GM18858 (cell line): ENCODE data around the gene PEAK1.
"Not testable (repeated sequence)": the region's sequence is repeated elsewhere in the genome, so short reads cannot be mapped to it uniquely, and the experiment has no call there.

Experiments used
- ATAC-seq: cut with Tn5 transposase; IDR thresholded peaks from one replicate; pipeline ENCODE4 v1.9.1; 2021; ENCODE audit not compliant: unreplicated experiment

The PEAK1 gene

GRCh38 chr15:77183066-77183465, 236.8 kb downstream of the PEAK1 start:
- no peak for ATAC-seq

- ATAC-seq, result no peak
These were observed 238.4 kb downstream of the PEAK1 start for GRCh38 chr15:77181305-77182074.

- no peak for ATAC-seq
These were observed 239.1 kb downstream of the PEAK1 start for GRCh38 chr15:77180757-77181156.

- ATAC-seq, result no peak
These were observed 239.6 kb downstream of the PEAK1 start for GRCh38 chr15:77180270-77180669.

GRCh38 chr15:77179541-77179998, 240.3 kb downstream of the PEAK1 start:
- ATAC-seq, result no peak

GRCh38 chr15:77178411-77178810, 241.5 kb downstream of the PEAK1 start:
- no peak for ATAC-seq

- not testable (repeated sequence) for ATAC-seq
These were observed 243.8 kb downstream of the PEAK1 start for GRCh38 chr15:77176148-77176547.

GRCh38 chr15:77173487-77173886, 246.4 kb downstream of the PEAK1 start:
- no peak for ATAC-seq

- no peak for ATAC-seq
These were observed 248.5 kb downstream of the PEAK1 start for GRCh38 chr15:77171221-77171967.

- ATAC-seq, result no peak
These were observed 251.3 kb downstream of the PEAK1 start for GRCh38 chr15:77168616-77169015.

- no peak for ATAC-seq
These were observed 251.8 kb downstream of the PEAK1 start for GRCh38 chr15:77168141-77168540.

- no peak for ATAC-seq
These were observed 252.5 kb downstream of the PEAK1 start for GRCh38 chr15:77167406-77167805.

- ATAC-seq, result no peak
These were observed 256.0 kb downstream of the PEAK1 start for GRCh38 chr15:77163781-77164384.

- ATAC-seq, result no peak
These were observed 256.9 kb downstream of the PEAK1 start for GRCh38 chr15:77162872-77163633.

GRCh38 chr15:77160562-77161478, 259.1 kb downstream of the PEAK1 start:
- ATAC-seq, result no peak

GRCh38 chr15:77156000-77156399, 263.9 kb downstream of the PEAK1 start:
- not testable (repeated sequence) for ATAC-seq

GRCh38 chr15:77148191-77148590, 271.7 kb downstream of the PEAK1 start:
- no peak for ATAC-seq

- ATAC-seq, result no peak
These were observed 274.5 kb downstream of the PEAK1 start for GRCh38 chr15:77145370-77145769.

- no peak for ATAC-seq
These were observed 275.3 kb downstream of the PEAK1 start for GRCh38 chr15:77144492-77145070.

- no peak for ATAC-seq
These were observed 275.9 kb downstream of the PEAK1 start for GRCh38 chr15:77144026-77144425.
